Activated naive CD8-positive, alpha-beta T cell treated with anti-CD3 and anti-CD28 coated beads, Interleukin-2, amount 50 U/mL, for 24 hours (primary cell): ENCODE data around the gene FGF8.

Experiments used
- ATAC-seq: fragments of 150-1000 bp; cut with Tn5 transposase; one replicate; pipeline ENCODE4 v1.10.0; 2021
- DNase-seq: peaks from one replicate; pipeline ENCODE4 v3.0.0; 2021
- H3K27ac Mint-ChIP-seq: one replicate; pipeline ENCODE4 v1.8.0; 2021; ENCODE audit warnings: mild to moderate bottlenecking, mixed read lengths
- H3K27me3 Mint-ChIP-seq: one replicate; pipeline ENCODE4 v1.8.0; 2021; ENCODE audit warnings: mixed read lengths
- H3K36me3 Mint-ChIP-seq: one replicate; pipeline ENCODE4 v1.8.0; 2021; ENCODE audit warnings: low read depth, mixed read lengths
- H3K4me1 Mint-ChIP-seq: one replicate; pipeline ENCODE4 v1.8.0; 2021; ENCODE audit warnings: mixed read lengths
- H3K4me3 Mint-ChIP-seq: one replicate; pipeline ENCODE4 v1.8.0; 2021; ENCODE audit warnings: mild to moderate bottlenecking, moderate library complexity, mixed read lengths
- H3K9me3 Mint-ChIP-seq: one replicate; pipeline ENCODE4 v1.8.0; 2021; ENCODE audit warnings: mixed read lengths

The FGF8 gene, protein sequence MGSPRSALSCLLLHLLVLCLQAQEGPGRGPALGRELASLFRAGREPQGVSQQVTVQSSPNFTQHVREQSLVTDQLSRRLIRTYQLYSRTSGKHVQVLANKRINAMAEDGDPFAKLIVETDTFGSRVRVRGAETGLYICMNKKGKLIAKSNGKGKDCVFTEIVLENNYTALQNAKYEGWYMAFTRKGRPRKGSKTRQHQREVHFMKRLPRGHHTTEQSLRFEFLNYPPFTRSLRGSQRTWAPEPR

DNA sequence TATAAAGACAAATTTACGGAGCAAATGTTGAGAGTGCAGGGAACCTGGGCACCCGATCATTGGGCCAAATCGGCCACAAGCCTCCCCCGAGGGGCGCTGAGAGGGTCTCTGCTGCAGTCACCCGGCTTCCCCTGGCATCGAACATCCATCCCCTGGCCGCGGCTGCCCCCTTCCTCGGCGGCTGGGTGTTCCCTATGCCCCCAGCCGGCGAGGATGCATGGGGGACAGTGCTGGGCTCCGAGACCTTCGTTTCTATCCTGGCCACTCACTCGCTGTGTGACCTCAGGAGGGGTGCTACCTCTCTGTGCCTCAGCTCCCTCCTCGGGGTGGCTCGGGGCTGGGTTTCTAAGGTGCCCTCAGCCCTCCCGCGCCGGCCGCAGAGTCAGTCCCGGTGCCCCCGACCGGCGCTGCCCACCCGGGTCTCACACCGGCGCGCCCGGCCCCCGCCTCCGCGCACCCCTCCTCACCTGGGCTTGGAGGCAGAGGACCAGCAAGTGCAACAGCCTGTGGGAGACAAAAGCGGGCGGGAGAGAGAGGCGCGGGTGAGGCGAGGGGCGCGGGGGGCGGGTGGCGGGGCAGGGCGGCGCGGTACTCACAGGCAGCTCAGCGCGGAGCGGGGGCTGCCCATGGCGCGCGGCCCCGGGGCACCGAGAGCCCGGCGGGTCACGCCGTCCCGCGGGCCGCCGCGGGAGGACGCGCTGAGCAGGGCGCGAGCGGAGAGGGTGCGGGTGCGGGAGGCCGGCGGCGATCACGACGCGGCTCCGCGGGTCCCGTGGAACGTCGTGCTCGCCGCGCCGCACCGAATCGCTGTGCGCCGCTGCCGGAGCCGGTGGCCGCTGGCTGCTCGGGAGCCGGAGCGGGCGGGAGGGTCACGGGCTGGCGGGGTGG, at the start of gene FGF8:
FGF8 (minus strand) TSS at position 842 of the 888 bp plus-strand sequence; CDS start at position 628, 214 bp downstream.
- Mint-ChIP-seq H3K27me3 (peaks cover 62% of the 10 kb centered on the region), H3K4me3 (no peak within 1 kb of the TSS), H3K4me1 (peaks cover 28% of the 10 kb centered on the region), H3K36me3 (peaks cover 18% of the 10 kb centered on the region), H3K9me3 (no peaks in the 10 kb centered on the region), H3K27ac (no peak within 1 kb of the TSS)
- DNase-seq: no peak
- ATAC-seq: no peak

DNA sequence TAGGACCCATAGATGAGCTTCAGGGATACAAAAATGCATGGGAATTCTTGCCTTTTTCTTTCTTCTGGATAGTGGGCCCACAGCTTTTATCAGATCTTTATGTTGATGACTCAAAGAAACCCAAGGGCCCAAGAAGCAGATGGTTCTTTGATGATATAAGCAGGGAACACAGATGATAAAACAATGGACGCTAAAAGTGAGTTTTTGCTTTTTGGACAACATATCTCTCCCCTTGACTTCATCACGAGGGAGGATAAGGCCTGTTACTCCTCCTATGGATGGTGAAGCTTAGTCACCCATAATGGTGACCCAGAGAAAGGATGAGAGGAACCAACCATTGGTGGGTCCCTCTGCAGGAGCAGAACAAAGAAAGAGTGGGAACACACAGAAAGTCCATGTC, 48.8 kb upstream of the FGF8 start:
- Mint-ChIP-seq H3K4me1 (peaks cover 9% of the 10 kb centered on the region), H3K27ac (no peak overlapping the region), H3K9me3 (no peaks in the 10 kb centered on the region), H3K4me3 (no peak overlapping the region), H3K27me3 (no peaks in the 10 kb centered on the region), H3K36me3 (no peaks in the 10 kb centered on the region)
- ATAC-seq (no peak), DNase-seq (no peak)

DNA sequence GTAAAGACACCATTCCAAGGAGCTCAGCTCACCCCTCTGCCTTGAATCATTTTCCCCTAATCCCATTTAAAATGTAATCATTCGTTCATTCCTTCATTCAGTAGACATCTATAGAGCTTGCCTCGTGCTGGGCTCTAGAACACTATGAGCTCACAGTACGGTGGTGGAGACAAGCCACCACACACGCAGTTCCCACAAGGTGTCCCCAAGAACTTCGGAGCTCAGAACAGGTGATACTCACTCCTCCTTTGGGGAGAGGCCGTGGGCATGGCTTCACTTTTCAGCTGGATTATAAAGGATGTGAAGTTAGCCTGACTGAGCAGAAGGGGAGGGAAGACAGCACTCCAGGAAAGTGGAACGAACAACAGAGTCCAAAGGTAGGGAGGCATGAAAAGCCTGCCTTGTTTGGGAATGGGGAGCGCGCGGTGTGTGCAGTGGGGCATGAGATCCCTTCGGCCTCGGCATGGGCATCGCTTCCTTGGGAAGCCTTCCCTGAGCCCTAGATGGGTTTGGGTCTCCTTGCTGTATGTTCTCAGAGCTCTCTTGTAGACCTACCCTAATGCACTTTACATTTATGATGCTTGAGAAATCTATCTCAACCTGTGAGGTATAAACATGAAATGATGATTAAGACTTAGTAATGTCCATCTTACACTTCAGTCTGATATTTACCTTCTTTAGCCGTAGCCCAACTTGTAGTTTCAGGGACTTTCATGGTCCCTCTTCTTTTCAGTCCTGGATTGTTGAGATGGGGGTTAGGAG, 43.1 kb upstream of the FGF8 start:
- peak overlapping the region; percentile 87 for H3K4me3 Mint-ChIP-seq
- no peak for DNase-seq
- no peaks in the 10 kb centered on the region for H3K27me3 Mint-ChIP-seq

DNA sequence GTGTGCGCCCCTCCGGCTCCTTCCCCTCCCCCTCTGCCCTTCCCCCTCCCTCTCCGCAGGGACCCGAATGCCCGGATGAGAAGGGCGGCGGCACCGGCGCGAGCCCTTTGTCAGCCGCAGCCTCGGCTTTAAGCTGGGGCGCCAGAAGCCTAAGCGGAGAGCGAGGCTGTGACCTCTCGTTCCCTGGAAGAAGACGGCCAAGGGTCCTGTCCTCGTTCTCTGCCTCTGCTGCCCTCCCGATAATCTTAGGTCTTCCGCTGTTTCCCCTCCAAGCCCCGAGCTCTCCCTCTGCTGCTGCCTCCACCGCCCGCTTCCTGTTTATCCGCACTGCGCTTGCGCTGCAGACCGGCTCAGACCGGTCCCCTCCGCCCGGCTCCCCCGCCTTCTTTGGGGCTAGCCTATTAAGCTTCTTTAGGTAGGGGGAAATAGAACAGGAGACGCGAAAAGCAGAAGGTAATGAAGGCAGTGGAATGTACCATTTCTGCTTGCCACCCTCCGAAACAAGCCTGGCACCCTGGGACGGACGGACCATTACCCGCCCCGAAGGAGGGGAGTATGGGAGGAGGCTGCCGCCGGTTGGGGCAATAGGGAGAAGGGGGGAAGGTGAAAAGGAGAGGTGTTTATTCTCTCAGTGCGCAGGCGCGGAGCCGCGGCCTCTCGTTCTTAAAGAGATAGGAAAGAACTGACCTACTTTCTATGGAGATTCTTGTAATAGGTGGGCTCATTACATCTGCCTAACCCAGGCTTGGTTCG, 42.4 kb upstream of the FGF8 start, which contains the start of gene OGA:
OGA (minus strand) TSS at position 326 of the 753 bp plus-strand sequence. CDS start 422 bp downstream, outside the sequence.
- Mint-ChIP-seq H3K27ac (peak within 1 kb of the TSS; percentile 98), H3K4me1 (peaks cover 44% of the 10 kb centered on the region), H3K36me3 (peaks cover 16% of the 10 kb centered on the region), H3K27me3 (no peaks in the 10 kb centered on the region), H3K4me3 (peak within 1 kb of the TSS; percentile 87), H3K9me3 (no peaks in the 10 kb centered on the region)
- DNase-seq (peak; percentile 97), ATAC-seq (peak; percentile 89)

More for the DNA sequence above, 43.1 kb upstream of the FGF8 start:
- Mint-ChIP-seq H3K36me3 (peaks cover 10% of the 10 kb centered on the region), H3K4me1 (peaks cover 36% of the 10 kb centered on the region), H3K27ac (peak overlapping the region; percentile 98), H3K9me3 (no peaks in the 10 kb centered on the region)
- ATAC-seq: peak; percentile 37

DNA sequence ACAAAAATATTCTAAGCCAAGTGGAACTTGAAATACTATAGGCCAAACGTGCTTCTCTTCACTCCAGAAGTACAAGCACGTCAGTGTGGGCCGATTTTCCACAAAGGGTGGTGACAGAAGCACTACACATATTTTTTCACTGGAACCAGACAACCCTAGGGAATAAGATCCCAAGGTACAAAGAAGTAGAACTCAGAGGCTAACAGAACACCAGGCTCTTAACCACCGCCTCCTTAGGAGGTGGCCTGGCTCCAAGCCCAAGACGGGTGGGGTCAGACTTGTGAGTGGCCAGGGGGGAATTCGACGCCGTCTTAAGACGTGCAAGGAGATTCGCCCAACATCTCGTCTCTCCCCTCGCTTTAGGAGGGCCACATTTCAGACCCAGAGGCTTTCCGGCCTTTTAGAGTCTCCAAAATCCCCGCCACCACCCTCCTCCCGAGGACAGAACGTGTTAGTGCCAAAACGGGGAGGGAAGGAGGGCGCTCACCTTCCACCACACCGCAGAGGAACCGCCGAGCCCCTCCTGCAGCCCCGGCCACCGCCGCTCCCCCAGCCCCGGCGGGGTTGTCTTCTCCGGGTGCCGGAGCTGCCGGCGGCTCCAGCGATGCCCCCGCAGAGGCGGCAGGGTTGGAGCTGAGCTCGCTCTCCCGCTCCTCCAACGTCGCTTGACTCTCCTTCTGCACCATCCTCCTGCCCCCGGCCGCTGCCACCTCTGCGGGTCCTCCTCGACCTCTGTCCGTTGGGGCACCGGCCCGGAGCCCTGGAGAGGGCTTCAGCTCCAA, 41.6 kb upstream of the FGF8 start:
- no peaks in the 10 kb centered on the region for H3K9me3 Mint-ChIP-seq
- ATAC-seq (peak; percentile 0), DNase-seq (peak; percentile 49)
- H3K27me3 Mint-ChIP-seq: no peaks in the 10 kb centered on the region
- peaks cover 51% of the 10 kb centered on the region for H3K4me1 Mint-ChIP-seq
- H3K36me3 Mint-ChIP-seq: peaks cover 24% of the 10 kb centered on the region
- peak overlapping the region; percentile 98 for H3K27ac Mint-ChIP-seq
- peak overlapping the region; percentile 87 for H3K4me3 Mint-ChIP-seq

DNA sequence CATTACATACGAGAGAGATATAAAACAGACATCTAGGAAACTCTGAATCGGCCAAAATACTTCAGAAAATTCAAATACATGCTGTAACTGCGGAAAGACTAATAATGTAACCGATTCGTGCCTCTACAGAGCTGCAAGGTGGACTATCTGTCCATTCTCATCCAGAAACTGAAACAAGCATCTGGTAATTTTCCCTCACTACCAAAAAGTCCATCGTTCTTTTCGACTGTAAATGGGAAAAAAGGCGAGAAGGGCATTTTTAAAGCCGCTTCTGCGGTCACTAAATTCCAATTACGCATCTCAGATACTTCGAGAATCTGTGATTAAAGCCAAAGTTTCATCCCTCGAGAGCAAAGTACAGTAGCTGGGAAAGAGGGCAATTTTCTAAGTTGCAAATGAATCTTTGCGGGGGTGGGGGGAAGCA, 41.0 kb upstream of the FGF8 start:
- peaks cover 56% of the 10 kb centered on the region for H3K4me1 Mint-ChIP-seq
- no peaks in the 10 kb centered on the region for H3K9me3 Mint-ChIP-seq
- H3K4me3 Mint-ChIP-seq: peak overlapping the region; percentile 87
- H3K27ac Mint-ChIP-seq: peak overlapping the region; percentile 98
- peaks cover 25% of the 10 kb centered on the region for H3K36me3 Mint-ChIP-seq
- no peaks in the 10 kb centered on the region for H3K27me3 Mint-ChIP-seq
- DNase-seq (no peak), ATAC-seq (no peak)

DNA sequence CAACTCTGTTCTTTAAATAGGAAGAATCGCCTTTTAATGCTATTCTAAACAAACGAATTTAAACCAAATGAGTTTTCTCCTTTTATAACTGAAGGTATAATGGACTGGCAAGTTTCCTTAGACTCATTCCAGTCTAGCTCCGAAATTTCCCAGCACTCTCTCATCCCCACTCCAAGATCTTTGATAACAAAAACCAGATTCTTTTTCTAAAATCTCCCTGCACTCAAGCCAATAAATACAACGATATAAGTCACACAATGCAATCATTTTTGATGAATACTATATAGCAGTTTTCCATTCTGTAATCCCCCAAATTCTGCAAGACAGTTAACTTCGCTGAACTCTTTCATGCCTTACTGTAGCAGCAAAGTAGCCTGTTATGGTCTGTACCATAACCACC, 40.5 kb upstream of the FGF8 start:
- peak overlapping the region; percentile 87 for H3K4me3 Mint-ChIP-seq
- H3K27ac Mint-ChIP-seq: peak overlapping the region; percentile 98
- peaks cover 57% of the 10 kb centered on the region for H3K4me1 Mint-ChIP-seq
- no peaks in the 10 kb centered on the region for H3K27me3 Mint-ChIP-seq
- DNase-seq (no peak), ATAC-seq (no peak)
- H3K9me3 Mint-ChIP-seq: no peaks in the 10 kb centered on the region
- H3K36me3 Mint-ChIP-seq: peaks cover 28% of the 10 kb centered on the region

DNA sequence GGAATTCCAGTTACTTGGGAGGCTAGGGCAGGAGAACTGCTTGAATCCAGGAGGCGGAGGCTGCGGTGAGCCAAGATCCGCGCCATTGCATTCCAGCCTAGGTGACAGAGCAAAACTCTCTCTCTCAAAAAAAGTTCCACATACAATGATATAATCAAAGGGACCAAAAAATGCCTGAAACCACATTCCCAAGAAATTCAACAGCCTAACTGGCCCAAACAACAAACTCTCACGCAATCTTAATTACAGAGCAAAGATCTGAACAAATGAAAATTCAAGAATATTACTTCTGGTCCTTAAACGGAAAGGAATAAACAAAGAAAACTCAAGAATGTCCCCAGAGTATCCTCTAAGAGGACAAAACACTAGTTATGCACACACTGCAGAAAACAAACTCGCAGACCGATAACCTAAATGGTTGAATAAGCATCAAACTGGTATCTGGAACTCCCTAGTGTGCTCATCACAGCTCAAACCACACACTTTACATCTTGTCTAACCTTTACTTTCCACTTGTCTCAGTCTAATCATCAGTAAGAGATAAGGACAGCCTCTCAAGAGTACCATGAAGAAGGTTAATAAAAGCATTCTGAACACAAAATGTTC, 38.7 kb upstream of the FGF8 start:
- Mint-ChIP-seq H3K9me3 (no peaks in the 10 kb centered on the region), H3K4me3 (peak overlapping the region; percentile 87), H3K4me1 (peaks cover 62% of the 10 kb centered on the region), H3K27ac (peak overlapping the region; percentile 98), H3K36me3 (peaks cover 36% of the 10 kb centered on the region), H3K27me3 (no peaks in the 10 kb centered on the region)
- DNase-seq (no peak), ATAC-seq (peak; percentile 63)

DNA sequence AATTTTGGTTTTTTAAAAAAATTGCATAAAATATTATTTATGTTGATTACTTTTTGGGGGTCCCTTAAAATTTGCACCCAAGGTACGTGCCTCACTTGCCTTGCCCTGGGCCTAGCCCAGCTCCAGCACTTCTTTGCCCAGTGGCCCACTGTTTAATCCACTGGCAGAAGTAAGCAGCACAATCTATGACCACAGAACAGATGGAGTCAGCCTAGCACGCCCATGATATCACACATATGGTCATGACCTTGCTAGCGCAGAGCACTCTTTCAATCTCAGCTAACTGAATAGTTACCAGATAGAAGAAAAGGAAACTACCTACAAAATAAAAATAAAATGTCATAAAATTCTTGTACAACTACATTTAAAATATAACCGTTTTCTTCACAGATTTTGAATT, 36.7 kb upstream of the FGF8 start:
- Mint-ChIP-seq H3K27me3 (no peaks in the 10 kb centered on the region), H3K9me3 (no peaks in the 10 kb centered on the region), H3K27ac (peak overlapping the region; percentile 66), H3K4me3 (no peak overlapping the region), H3K36me3 (peaks cover 45% of the 10 kb centered on the region), H3K4me1 (peaks cover 56% of the 10 kb centered on the region)
- ATAC-seq: no peak
- no peak for DNase-seq

DNA sequence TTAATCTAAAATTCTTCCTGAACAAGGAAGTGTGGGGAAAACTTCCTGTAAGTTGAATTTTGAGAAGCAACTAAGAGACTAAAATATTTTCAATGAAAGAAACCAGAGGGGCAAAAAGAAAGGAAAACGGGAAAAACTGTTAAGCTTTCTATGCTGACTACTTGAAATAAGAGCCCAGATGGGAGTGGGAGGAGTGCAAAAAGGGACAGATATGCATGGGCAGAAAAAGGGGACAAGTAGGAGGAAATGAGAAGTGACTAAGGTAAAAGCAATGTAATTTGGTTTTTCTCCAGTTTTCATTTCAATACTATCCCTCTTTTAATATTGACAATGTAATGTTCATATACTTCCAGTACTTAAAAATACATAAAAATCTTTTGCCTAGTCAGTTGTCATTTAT, 31.2 kb upstream of the FGF8 start:
- Mint-ChIP-seq H3K27ac (no peak overlapping the region), H3K27me3 (no peaks in the 10 kb centered on the region), H3K9me3 (no peaks in the 10 kb centered on the region), H3K4me1 (peaks cover 28% of the 10 kb centered on the region), H3K4me3 (no peak overlapping the region), H3K36me3 (peaks cover 49% of the 10 kb centered on the region)
- DNase-seq (no peak), ATAC-seq (no peak)

DNA sequence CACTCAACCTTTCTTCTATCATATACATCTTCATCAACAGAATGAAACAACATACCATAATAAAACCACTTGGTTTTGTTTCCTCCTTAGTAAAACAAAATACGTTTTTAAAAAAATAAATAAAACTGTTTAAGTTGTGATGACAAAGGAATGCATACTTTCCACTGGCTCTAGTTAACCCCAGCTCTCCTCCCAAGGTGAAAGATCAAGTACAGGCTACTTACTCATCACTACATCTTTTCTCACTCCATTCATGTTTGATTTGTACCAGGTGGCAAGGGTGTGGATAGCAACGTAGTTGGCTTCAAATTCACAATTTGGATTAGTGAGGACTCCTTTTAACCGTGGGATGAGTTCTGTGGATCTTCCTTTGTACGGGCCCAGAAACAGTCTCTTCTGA, 27.6 kb upstream of the FGF8 start:
- Mint-ChIP-seq H3K4me3 (no peak overlapping the region), H3K4me1 (peaks cover 19% of the 10 kb centered on the region), H3K27ac (peak overlapping the region; percentile 1)

DNA sequence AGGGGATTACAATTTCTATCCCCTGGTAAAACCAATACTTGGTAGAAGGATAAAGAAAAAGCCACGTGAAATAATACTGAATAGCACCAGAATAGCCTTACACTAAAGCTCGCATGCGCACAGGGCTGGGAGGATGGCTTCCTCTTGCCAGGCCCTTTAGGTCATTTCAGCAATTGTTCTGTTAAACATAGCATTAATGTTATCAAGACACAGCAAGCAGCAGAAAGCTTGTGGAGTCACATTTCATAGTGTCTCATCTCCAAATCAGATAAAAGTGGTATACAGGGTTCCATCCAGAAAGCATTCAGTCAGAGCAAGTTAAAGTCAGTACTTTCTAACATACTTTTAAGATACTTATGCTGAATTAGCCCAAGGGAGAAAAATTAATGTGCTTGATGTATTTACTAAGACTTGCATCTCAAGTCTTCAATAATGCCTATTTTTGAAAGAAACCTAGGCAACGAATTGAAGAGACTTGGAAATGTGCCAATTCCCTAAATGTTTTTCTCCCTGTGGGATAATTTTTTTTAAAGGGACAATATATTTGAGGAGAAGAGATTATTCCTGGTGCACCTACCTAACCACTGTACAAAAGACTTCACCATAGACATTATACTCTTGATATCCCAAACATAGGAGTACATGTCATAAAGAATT, 21.6 kb upstream of the FGF8 start:
- Mint-ChIP-seq H3K9me3 (no peaks in the 10 kb centered on the region), H3K36me3 (peaks cover 63% of the 10 kb centered on the region), H3K4me1 (peaks cover 17% of the 10 kb centered on the region), H3K27ac (no peak overlapping the region), H3K27me3 (no peaks in the 10 kb centered on the region), H3K4me3 (no peak overlapping the region)
- ATAC-seq (no peak), DNase-seq (no peak)

More for the DNA sequence above, 27.6 kb upstream of the FGF8 start:
- Mint-ChIP-seq H3K36me3 (peaks cover 59% of the 10 kb centered on the region), H3K9me3 (no peaks in the 10 kb centered on the region), H3K27me3 (no peaks in the 10 kb centered on the region)
- no peak for ATAC-seq
- DNase-seq: no peak
